Measurements from ENCODE around the gene THEM5. TPM values are rescaled to one million over a fixed set of nuclear protein-coding genes. Genes with fewer than 3 reads are reported as not detected.

Gene THEM5
- total RNA-seq, 1 experiment from 2014 or later, result not detected

GRCh38 chr1:151811181-151811580 is 42.3 kb downstream of the THEM5 start:
- ChIA-PET POLR2A (no interaction called here), CTCF (no interaction called here), RAD21 (ENCODE audit: low non-redundant PET in 1 of 2, low total read pairs in 2 of 2, uncharacterized antibody in 2 of 2, unreplicated experiment in 2 of 2) (no interaction called here)
- H3K4me1 ChIP-seq (ENCODE audit: control insufficient read depth in 1 of 2, insufficient read depth in 2 of 2, low read length in 2 of 2), result no peaks in the 10 kb centered on the region
- no peaks in the 10 kb centered on the region for H3K79me2 ChIP-seq (ENCODE audit: insufficient read depth, low read length)
- H3K4me3 ChIP-seq (replicated peaks in 1 of 2; ENCODE audit: low read depth in 1 of 2, low read length in 2 of 2), result no peak overlapping the region
- H3K36me3 ChIP-seq (ENCODE audit: control insufficient read depth in 1 of 2, insufficient read depth in 2 of 2, low read length in 2 of 2), result no peaks in the 10 kb centered on the region
- ATAC-seq, result no peak
- H4K20me1 ChIP-seq (ENCODE audit: insufficient read depth), result no peaks in the 10 kb centered on the region
- no peaks in the 10 kb centered on the region for H3K9me3 ChIP-seq (ENCODE audit: control insufficient read depth in 1 of 2, insufficient read depth in 1 of 2, low read depth in 1 of 2, low read length in 2 of 2)
- H3K9me2 ChIP-seq (ENCODE audit: insufficient read depth), result no peaks in the 10 kb centered on the region
- no peak overlapping the region for H3K9ac ChIP-seq (ENCODE audit: low read length)
- intact Hi-C loops (cut with micrococcal nuclease), result no loop called here
- DNase-seq (ENCODE audit: low read depth, low spot score), result no peak
- no peak overlapping the region for H3K4me2 ChIP-seq (ENCODE audit: low read length)
- no peak overlapping the region for H2AFZ ChIP-seq (ENCODE audit: low read depth, low read length, poor library complexity, severe bottlenecking)
- no TSS peak for BruUV-seq (replicated peaks)
- no peak overlapping the region for H3K27ac ChIP-seq (ENCODE audit: low read depth, low read length)
- peaks cover 6% of the 10 kb centered on the region; the same call in 1 of the 2 replicates for H3K27me3 ChIP-seq (ENCODE audit: insufficient read depth, low read length)
- no peak for TF ChIP-seq ZFX (IDR thresholded peaks at IDR 0.05)
- no peak for TF ChIP-seq POLR2AphosphoS5 (IDR thresholded peaks at IDR 0.05; ENCODE audit: low read depth, low read length)
- no peak for TF ChIP-seq ZBTB33 (IDR thresholded peaks at IDR 0.05; ENCODE audit: extremely low read depth, insufficient replicate concordance, low read length)
- no peak for TF ChIP-seq SP1 (IDR thresholded peaks at IDR 0.05; ENCODE audit: low read depth)
- TF ChIP-seq SIN3A (IDR thresholded peaks at IDR 0.05; ENCODE audit: low read depth), result no peak

DNA sequence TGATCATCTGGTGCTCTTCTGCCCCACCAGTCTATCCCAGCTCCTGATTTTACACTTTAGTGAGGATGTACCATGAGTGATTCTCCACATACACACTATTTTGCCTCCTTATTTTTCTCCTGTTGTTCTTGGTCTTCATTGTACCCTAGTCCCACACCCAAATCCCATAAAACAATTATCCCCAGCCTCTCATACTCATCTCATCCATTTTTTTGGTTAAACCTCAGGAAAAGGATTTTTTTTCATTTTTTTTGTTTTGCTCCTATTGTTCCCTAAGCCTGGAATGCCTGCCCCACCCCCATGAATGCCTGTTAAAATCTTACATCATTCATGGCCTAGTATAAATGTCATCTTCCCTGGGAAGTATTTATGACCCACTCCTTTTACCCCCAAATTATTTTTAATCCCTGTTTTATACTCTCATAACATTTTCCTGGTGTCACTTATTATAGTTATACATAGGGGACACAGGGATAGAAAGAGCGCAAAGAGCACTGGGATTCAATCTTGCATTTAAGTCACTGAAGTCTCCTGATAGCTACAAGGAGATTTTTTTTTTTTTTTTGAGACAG is 43.4 kb downstream of the THEM5 start:
- H3K4me1 ChIP-seq (ENCODE audit: control insufficient read depth in 1 of 2, insufficient read depth in 2 of 2, low read length in 2 of 2), result no peaks in the 10 kb centered on the region
- ChIA-PET CTCF (no interaction called here), RAD21 (ENCODE audit: low non-redundant PET in 1 of 2, low total read pairs in 2 of 2, uncharacterized antibody in 2 of 2, unreplicated experiment in 2 of 2) (no interaction called here), POLR2A (no interaction called here)
- no peak overlapping the region for H3K4me3 ChIP-seq (replicated peaks in 1 of 2; ENCODE audit: low read depth in 1 of 2, low read length in 2 of 2)
- no peaks in the 10 kb centered on the region for H3K36me3 ChIP-seq (ENCODE audit: control insufficient read depth in 1 of 2, insufficient read depth in 2 of 2, low read length in 2 of 2)
- intact Hi-C loops (cut with micrococcal nuclease), result no loop called here
- no peak for DNase-seq (ENCODE audit: low read depth, low spot score)
- H3K9me3 ChIP-seq (ENCODE audit: control insufficient read depth in 1 of 2, insufficient read depth in 1 of 2, low read depth in 1 of 2, low read length in 2 of 2), result no peaks in the 10 kb centered on the region
- no TSS peak for BruUV-seq (replicated peaks)
- no peak overlapping the region for H2AFZ ChIP-seq (ENCODE audit: low read depth, low read length, poor library complexity, severe bottlenecking)
- TF ChIP-seq EGR1 (IDR thresholded peaks at IDR 0.05; ENCODE audit: low read depth) (no peak), YY1 (IDR thresholded peaks at IDR 0.05; ENCODE audit: extremely low read depth, insufficient replicate concordance, low read depth, low read length) (no peak), POLR2AphosphoS5 (IDR thresholded peaks at IDR 0.05; ENCODE audit: low read depth, low read length) (no peak), ZBTB33 (IDR thresholded peaks at IDR 0.05; ENCODE audit: extremely low read depth, insufficient replicate concordance, low read length) (no peak), FOSL1 (IDR thresholded peaks at IDR 0.05; ENCODE audit: low read depth) (no peak)
- no peak overlapping the region for H3K9ac ChIP-seq (ENCODE audit: low read length)
- no peaks in the 10 kb centered on the region for H4K20me1 ChIP-seq (ENCODE audit: insufficient read depth)
- peaks cover 11% of the 10 kb centered on the region; the same call in 1 of the 2 replicates for H3K27me3 ChIP-seq (ENCODE audit: insufficient read depth, low read length)
- H3K9me2 ChIP-seq (ENCODE audit: insufficient read depth), result no peaks in the 10 kb centered on the region
- ATAC-seq, result no peak
- H3K79me2 ChIP-seq (ENCODE audit: insufficient read depth, low read length), result no peaks in the 10 kb centered on the region
- H3K4me2 ChIP-seq (ENCODE audit: low read length), result no peak overlapping the region
- H3K27ac ChIP-seq (ENCODE audit: low read depth, low read length), result no peak overlapping the region
